Skeletal muscle tissue (tissue), 4 donors: ENCODE results near the gene FANCE. TPM values are rescaled to one million over a fixed set of nuclear protein-coding genes. Genes with fewer than 3 reads are reported as not detected.

Source experiments
- H3K27ac ChIP-seq: one replicate; pipeline ENCODE4 v1.7.0; 2013; ENCODE audit warnings: mild to moderate bottlenecking, low read depth, low read length, inconsistent platforms
- H3K27me3 ChIP-seq, 3 donors: one replicate each; pipeline ENCODE4 v1.7.0; 2013; ENCODE audit warnings: low read length in 3 of 3; ENCODE audit not compliant: control insufficient read depth in 3 of 3, insufficient read depth in 3 of 3
- H3K36me3 ChIP-seq, 3 donors: one replicate each; pipeline ENCODE4 v1.7.0; 2013; ENCODE audit warnings: low read length in 3 of 3; ENCODE audit not compliant: control insufficient read depth in 3 of 3, insufficient read depth in 3 of 3
- H3K4me1 ChIP-seq, 3 donors: one replicate each; pipeline ENCODE4 v1.7.0; 2013; ENCODE audit warnings: low read length in 3 of 3, mild to moderate bottlenecking in 3 of 3; ENCODE audit not compliant: control insufficient read depth in 3 of 3, insufficient read depth in 3 of 3
- H3K4me3 ChIP-seq, 3 donors: one replicate each; pipeline ENCODE4 v1.7.0; 2013; ENCODE audit warnings: low read length in 3 of 3
- H3K9ac ChIP-seq, 3 donors: one replicate each; pipeline ENCODE4 v1.7.0; 2013; ENCODE audit warnings: low read length in 3 of 3, mild to moderate bottlenecking in 3 of 3, moderate library complexity in 2 of 3, low read depth in 1 of 3
- H3K9me3 ChIP-seq, 3 donors: one replicate each; pipeline ENCODE4 v1.7.0; 2013; ENCODE audit warnings: low read length in 3 of 3; ENCODE audit not compliant: control insufficient read depth in 3 of 3
- total RNA-seq: library from RNA; depleted of rRNA; stranded (reverse); fragments of >200 nt; gene quantifications from one replicate; pipeline ENCODE4 v1.2.3, GENCODE V29; 2014
- donor health status: Osteomylitis.

FANCE gene
- total RNA-seq, 1 donor from 2014 or later = 21.9 TPM

DNA sequence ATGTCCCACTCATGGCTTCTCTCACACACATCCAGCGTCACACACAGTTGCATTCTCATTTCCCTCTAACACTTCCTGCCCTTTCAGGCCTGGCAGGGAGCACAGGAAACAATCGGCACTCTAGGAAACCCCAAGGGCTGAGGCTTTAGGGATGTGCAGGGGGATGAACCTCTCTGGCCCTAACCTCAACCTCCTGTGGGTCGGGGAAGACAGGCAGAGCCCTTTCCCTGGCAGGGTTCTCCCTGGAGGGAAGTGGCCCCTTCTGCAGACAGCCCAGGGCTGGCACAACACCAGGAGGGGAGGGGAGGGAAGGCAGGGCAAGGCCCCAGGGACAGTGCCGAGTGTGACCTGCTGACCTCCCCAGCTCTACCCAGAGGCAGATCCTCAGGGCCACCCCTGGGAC, 42.0 kb downstream of the FANCE start:
- Histone ChIP-seq H3K9me3 (no peaks in the 10 kb centered on the region), H3K36me3 (peaks cover 0 to 2% (median 0%) of the 10 kb centered on the region in 3 donors), H3K9ac (peak overlapping the region in 1 of 3 donors; percentile 62), H3K4me3 (no peak overlapping the region), H3K27me3 (peaks cover 0 to 9% (median 6%) of the 10 kb centered on the region in 3 donors), H3K4me1 (peaks cover 29 to 77% (median 77%) of the 10 kb centered on the region in 3 donors), H3K27ac (no peak overlapping the region)

- peak overlapping the region; percentile 66 to 76 (median 72) for H3K4me3 ChIP-seq
- peak overlapping the region; percentile 84 to 93 (median 91) for H3K9ac ChIP-seq
- H3K27me3 ChIP-seq = peaks cover 0 to 8% (median 6%) of the 10 kb centered on the region in 3 donors
- no peaks in the 10 kb centered on the region for H3K9me3 ChIP-seq
- H3K36me3 ChIP-seq = peaks cover 0 to 2% (median 0%) of the 10 kb centered on the region in 3 donors
- H3K27ac ChIP-seq = peak overlapping the region; percentile 87
- H3K4me1 ChIP-seq = peaks cover 31 to 77% (median 74%) of the 10 kb centered on the region in 3 donors
These were observed 43.3 kb downstream of the FANCE start for GRCh38 chr6:35495258-35496035.

GRCh38 chr6:35496036-35496840, 44.1 kb downstream of the FANCE start:
- Histone ChIP-seq H3K9me3 (no peaks in the 10 kb centered on the region), H3K4me3 (peak overlapping the region; percentile 66 to 76 (median 72)), H3K9ac (peak overlapping the region; percentile 84 to 93 (median 91)), H3K4me1 (peaks cover 31 to 81% (median 74%) of the 10 kb centered on the region in 3 donors), H3K27me3 (peaks cover 0 to 11% (median 6%) of the 10 kb centered on the region in 3 donors), H3K36me3 (peaks cover 0 to 2% (median 0%) of the 10 kb centered on the region in 3 donors), H3K27ac (peak overlapping the region; percentile 87)

- Histone ChIP-seq H3K27me3 (peaks cover 0 to 11% (median 6%) of the 10 kb centered on the region in 3 donors), H3K4me3 (peak within 1 kb of the TSS; percentile 66 to 76 (median 72)), H3K9ac (peak within 1 kb of the TSS; percentile 84 to 93 (median 91)), H3K27ac (peak within 1 kb of the TSS; percentile 88), H3K9me3 (no peaks in the 10 kb centered on the region), H3K36me3 (peaks cover 0 to 2% (median 0%) of the 10 kb centered on the region in 3 donors), H3K4me1 (peaks cover 31 to 74% (median 70%) of the 10 kb centered on the region in 3 donors)
These were observed 44.9 kb downstream of the FANCE start, which contains the start of gene TEAD3 for GRCh38 chr6:35496841-35497570. Gene TEAD3, minus strand, starts transcription at chr6:35497079.

DNA sequence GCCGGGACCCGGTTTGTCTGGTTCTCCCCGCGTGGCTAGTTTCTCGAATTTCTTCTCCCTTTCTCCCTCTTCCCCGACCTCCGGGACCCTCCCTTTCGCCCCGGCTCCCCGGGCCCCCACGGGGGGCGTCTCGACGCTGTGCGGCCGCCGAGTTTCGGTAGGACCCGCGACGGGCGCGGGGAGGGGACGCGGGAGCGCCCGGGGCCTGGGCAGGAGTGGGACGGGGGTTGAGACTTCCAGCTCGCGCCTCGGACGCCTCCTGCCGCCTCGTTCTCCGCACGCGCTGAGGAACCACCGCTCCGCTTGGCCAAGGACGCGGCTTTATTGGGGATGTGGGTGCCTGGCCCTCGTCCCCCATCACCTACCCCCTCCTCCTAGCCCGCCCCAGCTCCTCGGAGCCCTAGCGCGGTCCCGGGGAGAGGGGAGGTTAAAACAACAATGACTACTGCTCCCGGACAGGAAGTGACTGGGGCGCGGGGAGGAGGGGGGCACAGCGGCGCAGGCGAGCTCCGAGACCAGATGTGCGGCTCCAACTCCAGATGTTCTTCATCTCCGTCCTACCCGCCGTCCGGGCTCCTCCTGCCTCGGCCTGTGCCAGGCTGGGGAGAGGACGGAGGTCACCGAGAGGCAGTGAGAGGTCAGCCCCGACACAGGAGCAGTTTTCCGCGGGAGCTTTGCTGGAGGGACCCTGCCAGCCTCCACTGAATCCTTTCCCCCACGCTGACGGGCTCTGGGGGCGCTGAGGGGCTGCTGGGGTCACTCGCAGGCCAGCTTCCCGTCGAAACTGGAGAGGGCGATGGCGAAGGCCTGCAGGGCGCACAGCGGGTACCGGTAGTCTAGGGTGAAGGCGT, 45.7 kb downstream of the FANCE start:
- Histone ChIP-seq H3K27me3 (peaks cover 0 to 11% (median 6%) of the 10 kb centered on the region in 3 donors), H3K4me1 (peaks cover 31 to 66% (median 62%) of the 10 kb centered on the region in 3 donors), H3K9me3 (no peaks in the 10 kb centered on the region), H3K9ac (peak overlapping the region; percentile 72 to 85 (median 79)), H3K4me3 (peak overlapping the region; percentile 48 to 72 (median 72)), H3K27ac (peak overlapping the region; percentile 88), H3K36me3 (peaks cover 0 to 2% (median 0%) of the 10 kb centered on the region in 3 donors)

DNA sequence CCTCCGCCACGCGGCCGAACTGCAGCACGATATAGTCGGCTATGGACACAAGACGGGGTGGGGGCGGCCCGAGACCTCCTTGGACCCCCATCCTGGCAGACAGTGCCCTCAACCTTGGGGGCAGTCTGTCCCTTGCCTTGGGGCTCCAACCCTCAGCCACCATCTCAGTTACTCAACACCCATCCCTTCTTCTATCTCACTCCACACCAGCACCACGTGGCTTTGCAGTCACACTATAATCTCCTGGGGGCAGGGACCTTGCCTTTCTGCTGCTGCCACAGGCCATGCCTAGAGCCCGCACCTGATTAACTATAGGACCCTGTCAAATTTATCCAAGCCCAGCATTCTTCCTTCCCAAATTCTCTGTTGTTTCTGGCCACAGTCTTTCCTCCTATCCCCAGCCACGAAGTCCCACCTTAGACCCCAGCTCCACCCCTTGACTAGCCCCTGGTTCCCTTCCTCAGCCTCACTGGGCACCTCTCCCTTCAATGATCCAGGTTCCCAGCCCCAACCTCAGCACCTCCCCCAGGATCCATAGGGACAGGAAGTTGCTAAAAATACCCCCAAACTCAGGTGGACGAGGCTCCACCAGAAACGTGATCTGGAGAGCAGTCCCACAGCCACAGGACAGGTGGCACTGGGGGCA, 46.4 kb downstream of the FANCE start:
- Histone ChIP-seq H3K4me1 (peaks cover 31 to 62% (median 59%) of the 10 kb centered on the region in 3 donors), H3K4me3 (peak overlapping the region in 1 of 3 donors; percentile 48), H3K9me3 (no peaks in the 10 kb centered on the region), H3K9ac (peak overlapping the region in 2 of 3 donors; percentile 79 to 85), H3K27ac (peak overlapping the region; percentile 88), H3K36me3 (no peaks in the 10 kb centered on the region), H3K27me3 (peaks cover 0 to 9% (median 6%) of the 10 kb centered on the region in 3 donors)

DNA sequence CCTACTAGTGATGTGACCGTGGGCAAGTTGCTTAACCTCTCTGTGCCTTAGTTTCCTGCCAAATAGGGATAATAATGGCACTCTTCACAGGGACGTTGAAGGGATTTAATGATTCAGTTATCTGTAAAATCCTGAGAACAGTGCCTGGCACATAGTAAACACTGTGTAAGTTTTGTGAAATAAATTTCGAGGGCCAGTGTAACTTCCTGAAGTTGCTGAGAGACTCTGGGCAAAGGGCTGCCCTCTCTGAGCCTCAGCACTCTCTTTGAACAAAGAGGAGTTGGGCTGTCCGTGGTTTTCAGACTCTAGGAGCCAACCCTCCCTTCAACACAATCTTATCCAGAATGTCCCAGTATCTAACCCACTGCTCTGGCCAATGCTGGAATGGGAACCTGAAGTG, 47.2 kb downstream of the FANCE start:
- Histone ChIP-seq H3K9me3 (no peaks in the 10 kb centered on the region), H3K9ac (no peak overlapping the region), H3K27me3 (peaks cover 0 to 13% (median 6%) of the 10 kb centered on the region in 3 donors), H3K36me3 (no peaks in the 10 kb centered on the region), H3K4me1 (peaks cover 26 to 57% (median 55%) of the 10 kb centered on the region in 3 donors), H3K27ac (peak overlapping the region; percentile 83), H3K4me3 (no peak overlapping the region)

- Histone ChIP-seq H3K27me3 (peaks cover 0 to 21% (median 14%) of the 10 kb centered on the region in 3 donors), H3K4me3 (peak overlapping the region in 1 of 3 donors; percentile 52), H3K27ac (peak overlapping the region; percentile 83), H3K36me3 (no peaks in the 10 kb centered on the region), H3K9ac (peak overlapping the region in 2 of 3 donors; percentile 59 to 71), H3K9me3 (no peaks in the 10 kb centered on the region), H3K4me1 (peaks cover 13 to 43% (median 41%) of the 10 kb centered on the region in 3 donors)
These were observed 48.6 kb downstream of the FANCE start for GRCh38 chr6:35500782-35501181.
